ENCODE results near the gene TMEM212.

GRCh38 chr3:171888466-171888865 is 45.3 kb downstream of the TMEM212 start:
- TF ChIP-seq POLR2A (IDR thresholded peaks at IDR 0.05) (no peak), CTCF (IDR thresholded peaks at IDR 0.05) (no peak)

Data from right lobe of liver (tissue), 4 donors.